Measurements from ENCODE around the gene MAD2L2. TPM values are rescaled to one million over a fixed set of nuclear protein-coding genes. Genes with fewer than 3 reads are reported as not detected.

Gene MAD2L2
- total RNA-seq, 6 experiments from 2014 or later = 31.7 to 48.8 (median 42.2) TPM

GRCh38 chr1:11671544-11672286, 9.2 kb downstream of the MAD2L2 start:
- no peaks in the 10 kb centered on the region for H3K9me3 Mint-ChIP-seq
- DNase-seq = no peak
- TF ChIP-seq CTCF (IDR thresholded peaks at IDR 0.05) = no peak
- no peak overlapping the region for H3K27ac Mint-ChIP-seq
- H3K4me1 Mint-ChIP-seq (ENCODE audit: low read depth) = no peaks in the 10 kb centered on the region
- H3K27me3 Mint-ChIP-seq (ENCODE audit: insufficient read depth) = peaks cover 2% of the 10 kb centered on the region; the same call in 1 of the 2 replicates
- no peak overlapping the region for H3K4me3 Mint-ChIP-seq
- peaks cover 5% of the 10 kb centered on the region; the same call in 1 of the 2 replicates for H3K36me3 Mint-ChIP-seq (ENCODE audit: low read depth)

- DNase-seq = no peak
- H3K27ac Mint-ChIP-seq = no peak overlapping the region
- H3K9me3 Mint-ChIP-seq = no peaks in the 10 kb centered on the region
- H3K4me1 Mint-ChIP-seq (ENCODE audit: low read depth) = no peaks in the 10 kb centered on the region
- H3K36me3 Mint-ChIP-seq (ENCODE audit: low read depth) = peaks cover 5% of the 10 kb centered on the region; the same call in 1 of the 2 replicates
- TF ChIP-seq CTCF (IDR thresholded peaks at IDR 0.05) = no peak
- no peak overlapping the region for H3K4me3 Mint-ChIP-seq
- H3K27me3 Mint-ChIP-seq (ENCODE audit: insufficient read depth) = peaks cover 2% of the 10 kb centered on the region; the same call in 1 of the 2 replicates
These were observed 9.8 kb downstream of the MAD2L2 start for GRCh38 chr1:11671205-11671543.

GRCh38 chr1:11670747-11671146, 10.2 kb downstream of the MAD2L2 start:
- peaks cover 2% of the 10 kb centered on the region; the same call in 1 of the 2 replicates for H3K27me3 Mint-ChIP-seq (ENCODE audit: insufficient read depth)
- no peak overlapping the region for H3K4me3 Mint-ChIP-seq
- no peaks in the 10 kb centered on the region for H3K4me1 Mint-ChIP-seq (ENCODE audit: low read depth)
- H3K36me3 Mint-ChIP-seq (ENCODE audit: low read depth) = peaks cover 5% of the 10 kb centered on the region; the same call in 1 of the 2 replicates
- no peaks in the 10 kb centered on the region for H3K9me3 Mint-ChIP-seq
- no peak for TF ChIP-seq CTCF (IDR thresholded peaks at IDR 0.05)
- H3K27ac Mint-ChIP-seq = no peak overlapping the region
- no peak for DNase-seq

- no peak for DNase-seq
- no peak overlapping the region for H3K4me3 Mint-ChIP-seq
- H3K27ac Mint-ChIP-seq = no peak overlapping the region
- H3K27me3 Mint-ChIP-seq (ENCODE audit: insufficient read depth) = peaks cover 2% of the 10 kb centered on the region; the same call in 1 of the 2 replicates
- no peak for TF ChIP-seq CTCF (IDR thresholded peaks at IDR 0.05)
- no peaks in the 10 kb centered on the region for H3K9me3 Mint-ChIP-seq
- H3K36me3 Mint-ChIP-seq (ENCODE audit: low read depth) = peaks cover 3% of the 10 kb centered on the region; the same call in 1 of the 2 replicates
- H3K4me1 Mint-ChIP-seq (ENCODE audit: low read depth) = no peaks in the 10 kb centered on the region
These were observed 12.4 kb downstream of the MAD2L2 start for GRCh38 chr1:11668516-11668915.

GRCh38 chr1:11664336-11665065, 16.4 kb downstream of the MAD2L2 start:
- no peaks in the 10 kb centered on the region for H3K9me3 Mint-ChIP-seq
- no peaks in the 10 kb centered on the region for H3K4me1 Mint-ChIP-seq (ENCODE audit: low read depth)
- DNase-seq = no peak
- no peak overlapping the region for H3K27ac Mint-ChIP-seq
- peak overlapping the region; percentile 78 for H3K4me3 Mint-ChIP-seq
- peak; percentile 36; the same call in 1 of the 2 replicates for TF ChIP-seq CTCF (IDR thresholded peaks at IDR 0.05)
- H3K27me3 Mint-ChIP-seq (ENCODE audit: insufficient read depth) = peaks cover 3% of the 10 kb centered on the region
- H3K36me3 Mint-ChIP-seq (ENCODE audit: low read depth) = 0 out of 2 replicates have a peak, but pooled peaks cover 5% of the 10 kb centered on the region
